HCT116 (cell line): ENCODE measurements around the gene PEX10. TPM values are rescaled to one million over a fixed set of nuclear protein-coding genes. Genes with fewer than 3 reads are reported as not detected.

Experiments
- ATAC-seq: fragments of 200-7000 bp; cut with Tn5 transposase; 2 replicates; pipeline ENCODE4 v1.9.1; 2020; ENCODE audit warnings: mild to moderate bottlenecking, moderate library complexity
- BruUV-seq: library from RNA; stranded (reverse); fragments of 400-500 nt; replicated peaks from 2 replicates; lab custom pipeline; 2021; lab: Mats Ljungman, UMichigan
- CTCF ChIA-PET: fragments of 300-600 bp; sonication (Branson Sonifier 250); formaldehyde crosslinking; loops from one replicate; lab custom pipeline; 2021; ENCODE audit warnings: antibody characterized with exemption; lab: Charles Lee
- POLR2A ChIA-PET: fragments of 300-600, 350-600 bp; sonication (Branson Sonifier 250); formaldehyde crosslinking; loops from one replicate; lab custom pipeline; 2021; ENCODE audit warnings: antibody characterized with exemption; lab: Charles Lee
- RAD21 ChIA-PET, 2 experiments: fragments of 300-600 bp; sonication (Branson Sonifier 250); formaldehyde crosslinking; loops; one replicate each; lab custom pipeline; 2023; ENCODE audit warnings: low total read pairs in 2 of 2; ENCODE audit not compliant: uncharacterized antibody in 2 of 2, unreplicated experiment in 2 of 2, low non-redundant PET in 1 of 2; lab: Charles Lee
- DNase-seq: peaks from one replicate; pipeline ENCODE4 v3.0.0-alpha.2; 2010; ENCODE audit warnings: low read depth, low spot score
- H2AFZ ChIP-seq: fragments of 200-600 bp; shearing (Covaris generic), sonication (generic); 2 replicates; pipeline ENCODE4 v1.6.1; 2017; ENCODE audit warnings: low read depth, mixed run types, mixed read lengths, antibody characterized with exemption, low read length; ENCODE audit not compliant: poor library complexity, severe bottlenecking
- H3K27ac ChIP-seq: 2 replicates; pipeline ENCODE4 v1.5.1; 2012; ENCODE audit warnings: low read depth, low read length
- H3K27me3 ChIP-seq: fragments of 200-600 bp; sonication (generic); 2 replicates; pipeline ENCODE4 v1.6.1; 2016; ENCODE audit warnings: mixed run types, low read length, mixed read lengths; ENCODE audit not compliant: insufficient read depth
- H3K36me3 ChIP-seq, 2 experiments: fragments of 200-500 bp in 1 of 2; fragments of 200-600 bp in 1 of 2; sonication (Bioruptor generic) in 1 of 2; sonication (generic) in 1 of 2; 2 replicates each; pipeline versions ENCODE4 v1.5.1 to v1.6.1; 2014 to 2016; ENCODE audit warnings: low read length in 2 of 2, inconsistent platforms in 1 of 2, mixed read lengths in 1 of 2, mixed run types in 1 of 2; ENCODE audit not compliant: insufficient read depth in 2 of 2, control insufficient read depth in 1 of 2
- H3K4me1 ChIP-seq, 2 experiments: fragments of 200-600 bp in 1 of 2; sonication (generic) in 1 of 2; 2 replicates each; pipeline versions ENCODE4 v1.5.1 to v1.6.1; 2012 to 2017; ENCODE audit warnings: low read length in 2 of 2, inconsistent platforms in 1 of 2, mild to moderate bottlenecking in 1 of 2, mixed read lengths in 1 of 2, mixed run types in 1 of 2, moderate library complexity in 1 of 2; ENCODE audit not compliant: insufficient read depth in 2 of 2, control insufficient read depth in 1 of 2
- H3K4me2 ChIP-seq: fragments of 200-600 bp; sonication (generic); 2 replicates; pipeline ENCODE4 v1.6.1; 2017; ENCODE audit warnings: mixed run types, low read length, mixed read lengths
- H3K4me3 ChIP-seq, 2 experiments: fragments of 200-600 bp in 1 of 2; sonication (generic) in 1 of 2; replicated peaks in 1 of 2; 2 replicates each; pipeline ENCODE4 v1.5.1; 2011 to 2016; ENCODE audit warnings: low read length in 2 of 2, control low read depth in 1 of 2, low read depth in 1 of 2, mild to moderate bottlenecking in 1 of 2, mixed read lengths in 1 of 2, mixed run types in 1 of 2
- H3K79me2 ChIP-seq: fragments of 200-600 bp; sonication (generic); 2 replicates; pipeline ENCODE4 v1.6.1; 2017; ENCODE audit warnings: mild to moderate bottlenecking, mixed run types, low read length, moderate library complexity, mixed read lengths; ENCODE audit not compliant: insufficient read depth
- H3K9ac ChIP-seq: fragments of 200-600 bp; sonication (generic); 2 replicates; pipeline ENCODE4 v1.6.1; 2016; ENCODE audit warnings: low read length, mixed read lengths
- H3K9me2 ChIP-seq: fragments of 200-600 bp; sonication (generic), shearing (Covaris generic); 2 replicates; pipeline ENCODE4 v1.6.1; 2017; ENCODE audit warnings: mixed run types, mild to moderate bottlenecking, moderate library complexity; ENCODE audit not compliant: insufficient read depth
- H3K9me3 ChIP-seq, 2 experiments: fragments of 200-500 bp in 1 of 2; fragments of 200-600 bp in 1 of 2; sonication (Bioruptor generic) in 1 of 2; sonication (generic) in 1 of 2; 2 replicates each; pipeline ENCODE4 v1.6.1; 2014 to 2017; ENCODE audit warnings: low read length in 2 of 2, mixed read lengths in 2 of 2, inconsistent platforms in 1 of 2, low read depth in 1 of 2, mild to moderate bottlenecking in 1 of 2, mixed run types in 1 of 2, moderate library complexity in 1 of 2; ENCODE audit not compliant: control insufficient read depth in 1 of 2, insufficient read depth in 1 of 2
- H4K20me1 ChIP-seq: fragments of 200-600 bp; sonication (generic), shearing (Covaris generic); 2 replicates; pipeline ENCODE4 v1.6.1; 2017; ENCODE audit warnings: mixed run types, mild to moderate bottlenecking, moderate library complexity; ENCODE audit not compliant: insufficient read depth
- ATF3 ChIP-seq: IDR thresholded peaks from 2 replicates; pipeline ENCODE4 v1.6.1; 2012
- CBX3 ChIP-seq: IDR thresholded peaks from 2 replicates; pipeline ENCODE4 v1.6.1; 2012; ENCODE audit warnings: low read depth
- CEBPB ChIP-seq: IDR thresholded peaks from 2 replicates; pipeline ENCODE4 v1.6.1; 2012; ENCODE audit warnings: low read depth
- EGR1 ChIP-seq: IDR thresholded peaks from 2 replicates; pipeline ENCODE4 v1.6.1; 2012; ENCODE audit warnings: low read depth
- ELF1 ChIP-seq: IDR thresholded peaks from 2 replicates; pipeline ENCODE4 v1.6.1; 2012; ENCODE audit warnings: low read depth, borderline replicate concordance
- EZH2 ChIP-seq: fragments of 200-600 bp; sonication (generic); IDR thresholded peaks from 2 replicates; pipeline ENCODE4 v1.6.1; 2017; ENCODE audit warnings: antibody characterized with exemption, mixed run types
- FOSL1 ChIP-seq: IDR thresholded peaks from 2 replicates; pipeline ENCODE4 v1.6.1; 2012; ENCODE audit warnings: low read depth
- POLR2A ChIP-seq: IDR thresholded peaks from 2 replicates; pipeline ENCODE4 v1.7.0; 2011; ENCODE audit warnings: borderline replicate concordance; ENCODE audit not compliant: insufficient read depth, insufficient read length; ENCODE audit errors: extremely low read depth
- POLR2AphosphoS5 ChIP-seq: IDR thresholded peaks from 2 replicates; pipeline ENCODE4 v1.6.1; 2011; ENCODE audit warnings: mild to moderate bottlenecking, low read depth, low read length, moderate library complexity
- RAD21 ChIP-seq: IDR thresholded peaks from 2 replicates; pipeline ENCODE4 v1.6.1; 2012; ENCODE audit warnings: low read depth, mild to moderate bottlenecking
- SIN3A ChIP-seq: IDR thresholded peaks from 2 replicates; pipeline ENCODE4 v1.6.1; 2012; ENCODE audit warnings: low read depth
- SP1 ChIP-seq: IDR thresholded peaks from 2 replicates; pipeline ENCODE4 v1.6.1; 2012; ENCODE audit warnings: low read depth
- SRF ChIP-seq: IDR thresholded peaks from 2 replicates; pipeline ENCODE4 v1.6.1; 2012; ENCODE audit warnings: low read depth
- TCF7L2 ChIP-seq: IDR thresholded peaks from 2 replicates; pipeline ENCODE4 v1.7.0; 2011; ENCODE audit warnings: borderline replicate concordance, inconsistent platforms; ENCODE audit not compliant: insufficient read depth, insufficient read length; ENCODE audit errors: extremely low read depth
- YY1 ChIP-seq: IDR thresholded peaks from 2 replicates; pipeline ENCODE4 v1.6.1; 2011; ENCODE audit warnings: low read length, low read depth, moderate library complexity, mild to moderate bottlenecking; ENCODE audit not compliant: insufficient replicate concordance; ENCODE audit errors: extremely low read depth
- ZFX ChIP-seq: fragments of 450-650 bp; IDR thresholded peaks from 2 replicates; pipeline ENCODE4 v1.6.1; 2017
- ZNF274 ChIP-seq: fragments of 200-500 bp; sonication (Bioruptor generic); IDR thresholded peaks from 2 replicates; pipeline ENCODE4 v1.6.1; 2014; ENCODE audit warnings: mild to moderate bottlenecking, low read depth, low read length, inconsistent platforms
- intact Hi-C: fragments of 100-400 bp; cut with micrococcal nuclease; formaldehyde crosslinking; loops from 2 replicates; pipeline ENCODE4 v1.10.0; 2022
- total RNA-seq: library from RNA; stranded (reverse); gene quantifications from one replicate; pipeline ENCODE4 v1.2.1, GENCODE V29; 2021; ENCODE audit not compliant: unreplicated experiment
- TF ChIP-seq, protein P1 (sequence below): IDR thresholded peaks from 2 replicates; pipeline ENCODE4 v1.6.1; 2012; ENCODE audit warnings: low read depth
- TF ChIP-seq, protein P2 (sequence below), 3 experiments: fragments of 200-600 bp in 1 of 3; sonication (generic) in 1 of 3; IDR thresholded peaks in 2 of 3; conservative IDR thresholded peaks in 1 of 3; 2 replicates each; pipeline ENCODE4 v1.5.1; 2012 to 2017; ENCODE audit warnings: low read depth in 2 of 3, low read length in 2 of 3, antibody characterized with exemption in 1 of 3, borderline replicate concordance in 1 of 3, control low read depth in 1 of 3, mild to moderate bottlenecking in 1 of 3, mixed read lengths in 1 of 3, mixed run types in 1 of 3, moderate library complexity in 1 of 3; ENCODE audit not compliant: insufficient read depth in 1 of 3
- TF ChIP-seq, protein P3 (sequence below): IDR thresholded peaks from 2 replicates; pipeline ENCODE4 v1.6.1; 2012

PEX10 gene
- total RNA-seq, 1 experiment from 2014 or later = 27.9 TPM

- no peak for TF ChIP-seq ZFX
- TF ChIP-seq, protein P1, sequence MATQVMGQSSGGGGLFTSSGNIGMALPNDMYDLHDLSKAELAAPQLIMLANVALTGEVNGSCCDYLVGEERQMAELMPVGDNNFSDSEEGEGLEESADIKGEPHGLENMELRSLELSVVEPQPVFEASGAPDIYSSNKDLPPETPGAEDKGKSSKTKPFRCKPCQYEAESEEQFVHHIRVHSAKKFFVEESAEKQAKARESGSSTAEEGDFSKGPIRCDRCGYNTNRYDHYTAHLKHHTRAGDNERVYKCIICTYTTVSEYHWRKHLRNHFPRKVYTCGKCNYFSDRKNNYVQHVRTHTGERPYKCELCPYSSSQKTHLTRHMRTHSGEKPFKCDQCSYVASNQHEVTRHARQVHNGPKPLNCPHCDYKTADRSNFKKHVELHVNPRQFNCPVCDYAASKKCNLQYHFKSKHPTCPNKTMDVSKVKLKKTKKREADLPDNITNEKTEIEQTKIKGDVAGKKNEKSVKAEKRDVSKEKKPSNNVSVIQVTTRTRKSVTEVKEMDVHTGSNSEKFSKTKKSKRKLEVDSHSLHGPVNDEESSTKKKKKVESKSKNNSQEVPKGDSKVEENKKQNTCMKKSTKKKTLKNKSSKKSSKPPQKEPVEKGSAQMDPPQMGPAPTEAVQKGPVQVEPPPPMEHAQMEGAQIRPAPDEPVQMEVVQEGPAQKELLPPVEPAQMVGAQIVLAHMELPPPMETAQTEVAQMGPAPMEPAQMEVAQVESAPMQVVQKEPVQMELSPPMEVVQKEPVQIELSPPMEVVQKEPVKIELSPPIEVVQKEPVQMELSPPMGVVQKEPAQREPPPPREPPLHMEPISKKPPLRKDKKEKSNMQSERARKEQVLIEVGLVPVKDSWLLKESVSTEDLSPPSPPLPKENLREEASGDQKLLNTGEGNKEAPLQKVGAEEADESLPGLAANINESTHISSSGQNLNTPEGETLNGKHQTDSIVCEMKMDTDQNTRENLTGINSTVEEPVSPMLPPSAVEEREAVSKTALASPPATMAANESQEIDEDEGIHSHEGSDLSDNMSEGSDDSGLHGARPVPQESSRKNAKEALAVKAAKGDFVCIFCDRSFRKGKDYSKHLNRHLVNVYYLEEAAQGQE = no peak
- TF ChIP-seq EZH2 = no peak
- TF ChIP-seq FOSL1 = no peak
- no peak for TF ChIP-seq POLR2A
- no peak for TF ChIP-seq CEBPB
- TF ChIP-seq ZNF274 = no peak
- TF ChIP-seq EGR1 = no peak
- no peak for TF ChIP-seq ELF1
- no peak for TF ChIP-seq SIN3A
- TF ChIP-seq, protein P2, sequence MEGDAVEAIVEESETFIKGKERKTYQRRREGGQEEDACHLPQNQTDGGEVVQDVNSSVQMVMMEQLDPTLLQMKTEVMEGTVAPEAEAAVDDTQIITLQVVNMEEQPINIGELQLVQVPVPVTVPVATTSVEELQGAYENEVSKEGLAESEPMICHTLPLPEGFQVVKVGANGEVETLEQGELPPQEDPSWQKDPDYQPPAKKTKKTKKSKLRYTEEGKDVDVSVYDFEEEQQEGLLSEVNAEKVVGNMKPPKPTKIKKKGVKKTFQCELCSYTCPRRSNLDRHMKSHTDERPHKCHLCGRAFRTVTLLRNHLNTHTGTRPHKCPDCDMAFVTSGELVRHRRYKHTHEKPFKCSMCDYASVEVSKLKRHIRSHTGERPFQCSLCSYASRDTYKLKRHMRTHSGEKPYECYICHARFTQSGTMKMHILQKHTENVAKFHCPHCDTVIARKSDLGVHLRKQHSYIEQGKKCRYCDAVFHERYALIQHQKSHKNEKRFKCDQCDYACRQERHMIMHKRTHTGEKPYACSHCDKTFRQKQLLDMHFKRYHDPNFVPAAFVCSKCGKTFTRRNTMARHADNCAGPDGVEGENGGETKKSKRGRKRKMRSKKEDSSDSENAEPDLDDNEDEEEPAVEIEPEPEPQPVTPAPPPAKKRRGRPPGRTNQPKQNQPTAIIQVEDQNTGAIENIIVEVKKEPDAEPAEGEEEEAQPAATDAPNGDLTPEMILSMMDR (IDR thresholded peaks at IDR 0.05 in 2 of 3, conservative IDR thresholded peaks at IDR 0.05 in 1 of 3; ENCODE audit: borderline replicate concordance in 1 of 3, insufficient read depth in 1 of 3, low read depth in 2 of 3, low read length in 2 of 3) = no peak
- no peak for TF ChIP-seq ATF3
- TF ChIP-seq, protein P3, sequence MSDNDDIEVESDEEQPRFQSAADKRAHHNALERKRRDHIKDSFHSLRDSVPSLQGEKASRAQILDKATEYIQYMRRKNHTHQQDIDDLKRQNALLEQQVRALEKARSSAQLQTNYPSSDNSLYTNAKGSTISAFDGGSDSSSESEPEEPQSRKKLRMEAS = no peak
- TF ChIP-seq SRF = no peak
- no peak for TF ChIP-seq POLR2AphosphoS5
- no peak for TF ChIP-seq TCF7L2
- no peak for TF ChIP-seq CBX3
- no peak for TF ChIP-seq SP1
- TF ChIP-seq YY1 = no peak
- TF ChIP-seq RAD21 = no peak
- intact Hi-C loops = no loop called here
- H3K79me2 ChIP-seq = no peaks in the 10 kb centered on the region
- no peak for DNase-seq
- H3K27ac ChIP-seq = no peak overlapping the region
- no peaks in the 10 kb centered on the region for H3K36me3 ChIP-seq
- ChIA-PET RAD21 (interaction anchor here in 1 of 2 experiments (0.5 kb wide), 1 partner anchor 9 kb away, joined by 3 read pairs; no protein-coding TSS in a partner anchor), CTCF (no interaction called here), POLR2A (no interaction called here)
- no peaks in the 10 kb centered on the region for H3K27me3 ChIP-seq
- no TSS peak for BruUV-seq
- no peaks in the 10 kb centered on the region for H3K9me3 ChIP-seq
- no peaks in the 10 kb centered on the region for H4K20me1 ChIP-seq
- ATAC-seq = no peak; the same call in 1 of the 2 replicates
- no peaks in the 10 kb centered on the region for H3K9me2 ChIP-seq
- H3K4me1 ChIP-seq = peaks cover 0 to 17% of the 10 kb centered on the region in 2 experiments; a peak in 2 of 4 replicates
- peak overlapping the region; percentile 35; the same call in 1 of the 2 replicates for H3K4me2 ChIP-seq
- no peak overlapping the region for H3K9ac ChIP-seq
- no peak overlapping the region for H2AFZ ChIP-seq
- no peak overlapping the region for H3K4me3 ChIP-seq
Measured at GRCh38 chr1:2452201-2452931, 40.0 kb upstream of the PEX10 start.
